HepG2 (cell line): ENCODE measurements around the gene ANKRD17. TPM values are rescaled to one million over a fixed set of nuclear protein-coding genes. Genes with fewer than 3 reads are reported as not detected.

Source experiments
- BCL3 ChIP-seq: sonication (generic); formaldehyde crosslinking; IDR thresholded peaks from 2 replicates; pipeline ENCODE4 v1.5.1; 2020; ENCODE audit warnings: mild to moderate bottlenecking, missing genetic modification reagents, moderate library complexity
- BRF2 ChIP-seq: sonication (generic); formaldehyde crosslinking; IDR thresholded peaks from 2 replicates; pipeline ENCODE4 v1.8.1; 2022; ENCODE audit warnings: mild to moderate bottlenecking, missing genetic modification reagents
- GTF2F1 ChIP-seq: fragments of 150-350 bp; IDR thresholded peaks from 2 replicates; pipeline ENCODE4 v1.6.1; 2014; ENCODE audit warnings: low read length
- KAT7 ChIP-seq: IDR thresholded peaks from 2 replicates; pipeline ENCODE4 v1.6.1; 2018; ENCODE audit warnings: borderline replicate concordance, missing compliant biosample characterization
- KLF9 ChIP-seq: IDR thresholded peaks from 2 replicates; pipeline ENCODE4 v1.6.1; 2016; ENCODE audit warnings: low read depth
- KMT2B ChIP-seq: IDR thresholded peaks from 2 replicates; pipeline ENCODE4 v1.6.1; 2016; ENCODE audit warnings: missing genetic modification reagents, missing compliant biosample characterization
- NFKBIZ ChIP-seq: IDR thresholded peaks from 2 replicates; pipeline ENCODE4 v1.6.1; 2018; ENCODE audit warnings: missing genetic modification reagents, missing compliant biosample characterization
- PAXIP1 ChIP-seq: sonication (generic); formaldehyde crosslinking; conservative IDR thresholded peaks from 2 replicates; pipeline ENCODE4 v1.4.0; 2020; ENCODE audit warnings: mild to moderate bottlenecking, missing genetic modification reagents, moderate library complexity
- RBM39 ChIP-seq: fragments of 200-400 bp; formaldehyde crosslinking; IDR thresholded peaks from one replicate; pipeline ENCODE4 v1.6.1; 2018; ENCODE audit warnings: antibody characterized with exemption, mild to moderate bottlenecking, low read depth, low read length; ENCODE audit not compliant: poor library complexity, severe bottlenecking
- SIX4 ChIP-seq: sonication (generic); formaldehyde crosslinking; IDR thresholded peaks from 2 replicates; pipeline ENCODE4 v1.4.0; 2020; ENCODE audit warnings: missing genetic modification reagents
- SKI ChIP-seq: fragments of 450-650 bp; IDR thresholded peaks from one replicate; pipeline ENCODE4 v1.6.1; 2018; ENCODE audit warnings: mild to moderate bottlenecking; ENCODE audit not compliant: partially characterized antibody
- ZFX ChIP-seq: sonication (generic); formaldehyde crosslinking; IDR thresholded peaks from 2 replicates; pipeline ENCODE4 v1.4.0; 2020; ENCODE audit warnings: mild to moderate bottlenecking, low read depth, missing genetic modification reagents, moderate library complexity
- ZNF12 ChIP-seq: sonication (generic); formaldehyde crosslinking; IDR thresholded peaks from 2 replicates; pipeline ENCODE4 v1.5.0; 2020; ENCODE audit warnings: missing genetic modification reagents
- ZNF253 ChIP-seq: sonication (generic); formaldehyde crosslinking; IDR thresholded peaks from 2 replicates; pipeline ENCODE4 v1.8.0; 2022; ENCODE audit warnings: mild to moderate bottlenecking, missing genetic modification reagents, borderline replicate concordance
- ZNF331 ChIP-seq: sonication (generic); formaldehyde crosslinking; IDR thresholded peaks from 2 replicates; pipeline ENCODE4 v1.4.0; 2020; ENCODE audit warnings: missing genetic modification reagents
- ZNF432 ChIP-seq: sonication (generic); formaldehyde crosslinking; IDR thresholded peaks from 2 replicates; pipeline ENCODE4 v1.5.0; 2020; ENCODE audit warnings: missing genetic modification reagents, mild to moderate bottlenecking, borderline replicate concordance
- ZNF496 ChIP-seq: sonication (generic); formaldehyde crosslinking; IDR thresholded peaks from 2 replicates; pipeline ENCODE4 v1.8.1; 2023; ENCODE audit warnings: mild to moderate bottlenecking, moderate library complexity, missing genetic modification reagents; ENCODE audit not compliant: insufficient replicate concordance
- ZNF724P ChIP-seq: sonication (generic); formaldehyde crosslinking; IDR thresholded peaks from 2 replicates; pipeline ENCODE4 v1.8.0; 2022; ENCODE audit warnings: missing genetic modification reagents, borderline replicate concordance
- ZNF883 ChIP-seq: sonication (generic); formaldehyde crosslinking; IDR thresholded peaks from 2 replicates; pipeline ENCODE4 v1.5.1; 2020; ENCODE audit warnings: mild to moderate bottlenecking, missing genetic modification reagents; ENCODE audit errors: not compliant biosample characterization
- ZSCAN5A ChIP-seq: sonication (generic); formaldehyde crosslinking; IDR thresholded peaks from 2 replicates; pipeline ENCODE4 v1.8.0; 2022; ENCODE audit warnings: mild to moderate bottlenecking, missing genetic modification reagents, borderline replicate concordance
- polyA plus RNA-seq, 8 experiments: library from polyadenylated mRNA; depleted of rRNA in 3 of 8; stranded (reverse) in 7 of 8; unstranded in 1 of 8; fragments of >200 nt; fragmentation: Illumina TruSeq in 4 of 8; extraction: Trizol in 4 of 8; gene quantifications; 2 replicates each; pipeline versions ENCODE4 v1.2.1 to v1.2.3, GENCODE V29; 2011 to 2016; ENCODE audit warnings: low read depth in 4 of 8, missing spikeins in 1 of 8, mixed read lengths in 1 of 8; ENCODE audit not compliant: insufficient read depth in 1 of 8
- total RNA-seq, 5 experiments: library from RNA; depleted of rRNA; stranded (reverse); fragments of >200 nt; fragmentation: Illumina TruSeq; extraction: Trizol; gene quantifications; 2 replicates each; pipeline ENCODE4 v1.2.3, GENCODE V29; 2016; ENCODE audit warnings: low read depth in 1 of 5
- TF ChIP-seq, protein P1 (sequence below): sonication (generic); formaldehyde crosslinking; IDR thresholded peaks from 2 replicates; pipeline ENCODE4 v1.8.1; 2023; ENCODE audit warnings: missing genetic modification reagents, mild to moderate bottlenecking, borderline replicate concordance

The ANKRD17 gene
- total and polyA plus RNA-seq, 2 of the 13 experiments (the other 11 are each of a cell fraction or from before 2014, with no cell fraction given), result 55.7 to 61.1 TPM

GRCh38 chr4:73069338-73070073 lies 189.1 kb downstream of the ANKRD17 start, which contains the start of gene COX18 (continued):
- TF ChIP-seq ZSCAN5A (CRISPR knock-in tag) (no peak; the same call in 1 of the 2 replicates), ZNF331 (peak; percentile 28; the same call in 1 of the 2 replicates), ZNF496 (CRISPR knock-in tag) (no peak), ZNF12 (peak; percentile 40; the same call in 1 of the 2 replicates), SIX4 (CRISPR knock-in tag) (0 out of 2 replicates have a peak, but pooled peaks have one; percentile 8), ZNF883 (peak; percentile 93), ZFX (CRISPR knock-in tag) (peak; percentile 99), KAT7 (CRISPR knock-in tag) (peak; percentile 97), GTF2F1 (peak; percentile 58; the same call in 1 of the 2 replicates), NFKBIZ (peak; percentile 23; the same call in 1 of the 2 replicates), BCL3 (CRISPR knock-in tag) (peak; percentile 89; the same call in 1 of the 2 replicates), KLF9 (0 out of 2 replicates have a peak, but pooled peaks have one; percentile 37), RBM39 (peak; percentile 65), PAXIP1 (CRISPR knock-in tag) (peak; percentile 43; the same call in 1 of the 2 replicates), BRF2 (CRISPR knock-in tag) (no peak; the same call in 1 of the 2 replicates), ZNF253 (CRISPR knock-in tag) (peak; percentile 75), KMT2B (CRISPR knock-in tag) (peak; percentile 94), ZNF432 (CRISPR knock-in tag) (0 out of 2 replicates have a peak, but pooled peaks have one; percentile 52), ZNF724P (no peak), SKI (no peak)
- TF ChIP-seq, protein P1, sequence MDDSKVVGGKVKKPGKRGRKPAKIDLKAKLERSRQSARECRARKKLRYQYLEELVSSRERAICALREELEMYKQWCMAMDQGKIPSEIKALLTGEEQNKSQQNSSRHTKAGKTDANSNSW (CRISPR knock-in tag), result peak; percentile 91; the same call in 1 of the 2 replicates
